Loucy (cell line): ENCODE results near the gene ARHGAP22.

Experiments
- H2AFZ ChIP-seq: fragments of 200-600 bp; sonication (generic); 2 replicates; pipeline ENCODE4 v1.6.0; 2016; ENCODE audit warnings: antibody characterized with exemption, mild to moderate bottlenecking, low read length, moderate library complexity
- H3F3A ChIP-seq: fragments of 200-600 bp; 2 replicates; pipeline ENCODE4 v1.6.0; 2016; ENCODE audit warnings: antibody characterized with exemption, low read depth, mild to moderate bottlenecking
- H3K27me3 ChIP-seq: fragments of 200-600 bp; sonication (generic); 2 replicates; pipeline ENCODE4 v1.6.1; 2014; ENCODE audit warnings: low read length, mild to moderate bottlenecking; ENCODE audit not compliant: insufficient read depth, poor library complexity, severe bottlenecking
- H3K36me3 ChIP-seq: fragments of 200-600 bp; sonication (generic); 2 replicates; pipeline ENCODE4 v1.6.1; 2016; ENCODE audit warnings: low read length; ENCODE audit not compliant: insufficient read depth
- H3K4me1 ChIP-seq: fragments of 200-600 bp; sonication (generic); 2 replicates; pipeline ENCODE4 v1.5.1; 2014; ENCODE audit warnings: low read length, mild to moderate bottlenecking; ENCODE audit not compliant: insufficient read depth, poor library complexity, severe bottlenecking
- H3K4me2 ChIP-seq: fragments of 200-600 bp; sonication (generic); 2 replicates; pipeline ENCODE4 v1.6.0; 2014; ENCODE audit warnings: antibody characterized with exemption, low read length, low read depth, mild to moderate bottlenecking; ENCODE audit not compliant: poor library complexity, severe bottlenecking
- H3K4me3 ChIP-seq: fragments of 200-600 bp; sonication (generic); 2 replicates; pipeline ENCODE4 v1.5.1; 2014; ENCODE audit warnings: low read length, mild to moderate bottlenecking, mixed read lengths; ENCODE audit not compliant: poor library complexity, severe bottlenecking
- H3K79me2 ChIP-seq: fragments of 200-600 bp; sonication (generic); 2 replicates; pipeline ENCODE4 v1.6.1; 2014; ENCODE audit warnings: low read length; ENCODE audit not compliant: insufficient read depth
- H3K9ac ChIP-seq: fragments of 200-600 bp; sonication (generic); 2 replicates; pipeline ENCODE4 v1.6.0; 2014; ENCODE audit warnings: mild to moderate bottlenecking, low read depth, low read length, moderate library complexity; ENCODE audit not compliant: poor library complexity, severe bottlenecking
- H3K9me2 ChIP-seq: fragments of 200-600 bp; sonication (generic); replicated peaks from 2 replicates; pipeline ENCODE4 v1.6.1; 2016; ENCODE audit warnings: low read depth, low read length, mixed read lengths
- H3K9me3 ChIP-seq: fragments of 200-600 bp; sonication (generic); 2 replicates; pipeline ENCODE4 v1.6.1; 2014; ENCODE audit warnings: mild to moderate bottlenecking, antibody characterized with exemption, low read length, low read depth; ENCODE audit not compliant: insufficient read depth
- H4K20me1 ChIP-seq: fragments of 200-600 bp; sonication (generic); 2 replicates; pipeline ENCODE4 v1.6.0; 2014; ENCODE audit warnings: antibody characterized with exemption, low read length, mild to moderate bottlenecking; ENCODE audit not compliant: insufficient read depth, poor library complexity, severe bottlenecking
- EZH2phosphoT487 ChIP-seq: fragments of 200-600 bp; IDR thresholded peaks from 2 replicates; pipeline ENCODE4 v1.6.1; 2018; ENCODE audit warnings: antibody characterized with exemption, mild to moderate bottlenecking, moderate library complexity, borderline replicate concordance
- TF ChIP-seq, protein P1 (sequence below): fragments of 200-600 bp; sonication (generic); conservative IDR thresholded peaks from 2 replicates; pipeline ENCODE4 v1.5.1; 2014; ENCODE audit warnings: mild to moderate bottlenecking, antibody characterized with exemption, low read length

ARHGAP22 gene

DNA sequence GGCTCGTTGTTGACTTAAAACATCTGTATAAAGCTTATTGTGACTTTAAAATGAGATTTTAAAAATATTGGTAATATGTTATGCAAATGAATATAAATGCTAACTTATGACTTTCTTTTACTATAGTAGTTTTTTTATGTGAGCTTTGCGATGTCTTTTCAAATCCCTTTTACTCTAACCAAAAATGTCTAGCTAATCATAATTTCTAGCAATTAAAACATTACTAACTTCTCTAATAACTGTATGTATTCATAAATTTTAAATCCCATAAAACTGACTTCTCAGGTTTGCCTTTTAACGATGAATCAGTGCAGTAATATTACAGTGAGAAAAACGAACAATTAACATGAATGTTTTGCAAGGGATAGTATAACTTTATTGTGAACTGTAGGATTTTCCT, 185.2 kb downstream of the ARHGAP22 start:
- Histone ChIP-seq H3K9ac (no peak overlapping the region), H3K79me2 (no peaks in the 10 kb centered on the region), H3K4me1 (peaks cover 9% of the 10 kb centered on the region), H2AFZ (no peak overlapping the region), H4K20me1 (no peaks in the 10 kb centered on the region), H3K9me3 (no peaks in the 10 kb centered on the region), H3K4me3 (no peak overlapping the region), H3K27me3 (no peaks in the 10 kb centered on the region), H3K9me2 (no peaks in the 10 kb centered on the region), H3F3A (no peaks in the 10 kb centered on the region), H3K36me3 (peaks cover 6% of the 10 kb centered on the region; the same call in 1 of the 2 replicates), H3K4me2 (no peak overlapping the region)
- no peak for TF ChIP-seq EZH2phosphoT487
- TF ChIP-seq, protein P1, sequence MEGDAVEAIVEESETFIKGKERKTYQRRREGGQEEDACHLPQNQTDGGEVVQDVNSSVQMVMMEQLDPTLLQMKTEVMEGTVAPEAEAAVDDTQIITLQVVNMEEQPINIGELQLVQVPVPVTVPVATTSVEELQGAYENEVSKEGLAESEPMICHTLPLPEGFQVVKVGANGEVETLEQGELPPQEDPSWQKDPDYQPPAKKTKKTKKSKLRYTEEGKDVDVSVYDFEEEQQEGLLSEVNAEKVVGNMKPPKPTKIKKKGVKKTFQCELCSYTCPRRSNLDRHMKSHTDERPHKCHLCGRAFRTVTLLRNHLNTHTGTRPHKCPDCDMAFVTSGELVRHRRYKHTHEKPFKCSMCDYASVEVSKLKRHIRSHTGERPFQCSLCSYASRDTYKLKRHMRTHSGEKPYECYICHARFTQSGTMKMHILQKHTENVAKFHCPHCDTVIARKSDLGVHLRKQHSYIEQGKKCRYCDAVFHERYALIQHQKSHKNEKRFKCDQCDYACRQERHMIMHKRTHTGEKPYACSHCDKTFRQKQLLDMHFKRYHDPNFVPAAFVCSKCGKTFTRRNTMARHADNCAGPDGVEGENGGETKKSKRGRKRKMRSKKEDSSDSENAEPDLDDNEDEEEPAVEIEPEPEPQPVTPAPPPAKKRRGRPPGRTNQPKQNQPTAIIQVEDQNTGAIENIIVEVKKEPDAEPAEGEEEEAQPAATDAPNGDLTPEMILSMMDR, result no peak

DNA sequence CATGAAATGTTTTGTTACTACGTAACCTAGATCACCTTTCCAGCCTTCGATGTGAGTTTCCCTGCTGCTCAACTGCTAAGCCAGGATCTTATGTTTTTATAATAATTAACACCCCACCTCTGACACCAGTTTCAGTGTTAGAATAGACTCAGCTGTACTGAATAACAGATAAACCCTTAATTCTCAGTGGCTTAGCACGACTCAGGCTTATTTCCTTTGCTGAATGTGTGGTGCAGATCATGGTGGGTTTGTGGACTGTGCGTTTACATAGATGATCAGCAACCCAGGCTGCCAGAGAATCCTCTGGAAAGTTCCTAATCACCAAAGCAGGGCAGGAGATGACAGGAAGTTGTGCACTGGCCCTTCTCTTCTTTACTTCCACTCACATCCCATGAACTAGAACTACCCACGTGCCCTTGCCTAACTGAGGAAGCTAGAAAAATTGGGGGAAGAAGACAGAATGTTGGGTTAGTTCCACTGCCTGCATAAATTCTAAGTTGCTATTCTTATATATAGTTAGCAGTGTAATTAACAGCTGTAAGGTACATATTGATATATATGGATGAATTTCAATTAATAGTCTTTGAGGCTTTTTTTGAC, 186.6 kb downstream of the ARHGAP22 start:
- Histone ChIP-seq H3K4me1 (peaks cover 6% of the 10 kb centered on the region), H3K4me2 (no peak overlapping the region), H3K9ac (no peak overlapping the region), H3K4me3 (no peak overlapping the region), H2AFZ (no peak overlapping the region), H3K9me3 (no peaks in the 10 kb centered on the region), H3K27me3 (no peaks in the 10 kb centered on the region), H4K20me1 (no peaks in the 10 kb centered on the region), H3F3A (no peaks in the 10 kb centered on the region), H3K9me2 (no peaks in the 10 kb centered on the region), H3K79me2 (no peaks in the 10 kb centered on the region), H3K36me3 (peaks cover 8% of the 10 kb centered on the region)
- TF ChIP-seq, protein P1, result no peak
- TF ChIP-seq EZH2phosphoT487, result no peak

DNA sequence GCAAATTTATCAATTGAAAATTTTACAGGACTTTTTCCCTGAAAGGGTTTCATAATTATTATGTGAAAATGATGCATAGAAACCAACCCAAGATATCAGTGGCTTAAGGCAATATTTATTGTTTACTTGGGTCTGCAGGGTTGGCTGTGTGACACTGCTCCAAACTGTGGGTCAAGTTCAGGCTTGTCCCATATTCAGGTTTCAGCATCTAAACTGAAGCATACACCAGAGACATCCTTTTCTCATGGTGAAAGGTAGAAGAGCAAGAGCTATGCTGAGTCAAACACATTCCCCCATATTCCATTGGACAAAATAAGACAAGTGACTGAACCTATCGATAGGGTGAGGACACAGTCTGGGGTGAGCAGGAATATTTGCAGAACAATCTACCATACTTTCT, 187.5 kb downstream of the ARHGAP22 start:
- TF ChIP-seq EZH2phosphoT487, result no peak
- TF ChIP-seq, protein P1, result no peak
- Histone ChIP-seq H4K20me1 (no peaks in the 10 kb centered on the region), H3K4me3 (no peak overlapping the region), H3K9me2 (no peaks in the 10 kb centered on the region), H2AFZ (no peak overlapping the region), H3K27me3 (no peaks in the 10 kb centered on the region), H3K79me2 (no peaks in the 10 kb centered on the region), H3F3A (no peaks in the 10 kb centered on the region), H3K4me1 (peaks cover 6% of the 10 kb centered on the region), H3K4me2 (no peak overlapping the region), H3K9me3 (peaks cover 7% of the 10 kb centered on the region; the same call in 1 of the 2 replicates), H3K36me3 (peaks cover 17% of the 10 kb centered on the region), H3K9ac (no peak overlapping the region)
